OCI-LY1 (cell line): ENCODE measurements around the gene SP2.

Source experiments
- H2AFZ ChIP-seq: fragments of 200-600 bp; sonication (generic), shearing (Covaris generic); 2 replicates; pipeline ENCODE4 v1.6.0; 2014; ENCODE audit warnings: antibody characterized with exemption, mild to moderate bottlenecking, low read length
- H3F3A ChIP-seq: fragments of 200-600 bp; sonication (generic), shearing (Covaris generic); 2 replicates; pipeline ENCODE4 v1.6.0; 2014; ENCODE audit warnings: mild to moderate bottlenecking, antibody characterized with exemption, low read length, moderate library complexity; ENCODE audit not compliant: insufficient read depth
- H3K27ac ChIP-seq: fragments of 200-600 bp; sonication (generic); 2 replicates; pipeline ENCODE4 v1.5.1; 2014; ENCODE audit warnings: low read length, mixed run types, mild to moderate bottlenecking, low read depth; ENCODE audit not compliant: poor library complexity, severe bottlenecking
- H3K27me3 ChIP-seq: fragments of 200-600 bp; sonication (generic); 2 replicates; pipeline ENCODE4 v1.6.0; 2014; ENCODE audit warnings: antibody characterized with exemption, mild to moderate bottlenecking, low read length, moderate library complexity; ENCODE audit not compliant: insufficient read depth
- H3K36me3 ChIP-seq: fragments of 200-600 bp; sonication (generic); 2 replicates; pipeline ENCODE4 v1.6.1; 2014; ENCODE audit warnings: mild to moderate bottlenecking, antibody characterized with exemption, low read length, moderate library complexity, mixed read lengths; ENCODE audit not compliant: insufficient read depth
- H3K4me1 ChIP-seq: fragments of 200-600 bp; sonication (generic); 2 replicates; pipeline ENCODE4 v1.5.1; 2014; ENCODE audit warnings: mild to moderate bottlenecking, low read length, moderate library complexity; ENCODE audit not compliant: insufficient read depth, severe bottlenecking
- H3K4me2 ChIP-seq: fragments of 200-600 bp; sonication (generic), shearing (Covaris generic); 2 replicates; pipeline ENCODE4 v1.6.1; 2014; ENCODE audit warnings: low read length
- H3K4me3 ChIP-seq: fragments of 200-600 bp; sonication (generic); 2 replicates; pipeline ENCODE4 v1.5.1; 2014; ENCODE audit warnings: low read length, low read depth, mild to moderate bottlenecking, mixed read lengths; ENCODE audit not compliant: poor library complexity, severe bottlenecking
- H3K79me2 ChIP-seq: fragments of 200-600 bp; shearing (Covaris generic); 2 replicates; pipeline ENCODE4 v1.6.1; 2016; ENCODE audit warnings: mixed run types, low read length, mixed read lengths; ENCODE audit not compliant: insufficient read depth
- H3K9ac ChIP-seq: fragments of 200-600 bp; sonication (generic), shearing (Covaris generic); 2 replicates; pipeline ENCODE4 v1.6.1; 2014; ENCODE audit warnings: mild to moderate bottlenecking, low read length, mixed read lengths
- H3K9me2 ChIP-seq: fragments of 200-600 bp; sonication (generic), shearing (Covaris generic); 2 replicates; pipeline ENCODE4 v1.6.1; 2014; ENCODE audit warnings: low read depth, mild to moderate bottlenecking, low read length, mixed read lengths
- H3K9me3 ChIP-seq: fragments of 200-600 bp; shearing (Covaris generic); 2 replicates; pipeline ENCODE4 v1.6.1; 2014; ENCODE audit warnings: low read length, mixed read lengths
- H4K20me1 ChIP-seq: fragments of 200-600 bp; sonication (generic), shearing (Covaris generic); 2 replicates; pipeline ENCODE4 v1.6.0; 2016; ENCODE audit warnings: mild to moderate bottlenecking, low read length; ENCODE audit not compliant: insufficient read depth
- CTCF ChIP-seq: fragments of 200-600 bp; sonication (generic), shearing (Covaris generic); IDR thresholded peaks from 2 replicates; pipeline ENCODE4 v1.5.1; 2017; ENCODE audit warnings: mild to moderate bottlenecking, antibody characterized with exemption, low read length, moderate library complexity, mixed read lengths
- EZH2 ChIP-seq: fragments of 200-600 bp; sonication (generic), shearing (Covaris generic); IDR thresholded peaks from 2 replicates; pipeline ENCODE4 v1.8.0; 2017; ENCODE audit warnings: borderline replicate concordance, mixed run types, mild to moderate bottlenecking, antibody characterized with exemption, low read length, moderate library complexity, mixed read lengths

Gene SP2

GRCh38 chr17:47928415-47928814 is 32.4 kb downstream of the SP2 start:
- Histone ChIP-seq H3K4me3 (no peak overlapping the region), H3K4me2 (no peak overlapping the region), H3K9me3 (no peaks in the 10 kb centered on the region), H3K9me2 (no peaks in the 10 kb centered on the region), H4K20me1 (no peaks in the 10 kb centered on the region), H3F3A (no peaks in the 10 kb centered on the region), H3K79me2 (no peaks in the 10 kb centered on the region), H3K27ac (no peak overlapping the region), H3K27me3 (no peaks in the 10 kb centered on the region), H3K9ac (no peak overlapping the region), H3K4me1 (no peaks in the 10 kb centered on the region), H2AFZ (no peak overlapping the region), H3K36me3 (peaks cover 35% of the 10 kb centered on the region; the same call in 1 of the 2 replicates)
- TF ChIP-seq EZH2 (no peak), CTCF (no peak)

- Histone ChIP-seq H4K20me1 (no peaks in the 10 kb centered on the region), H3K79me2 (no peaks in the 10 kb centered on the region), H3K27me3 (no peaks in the 10 kb centered on the region), H3K27ac (no peak overlapping the region), H2AFZ (no peak overlapping the region), H3K4me1 (no peaks in the 10 kb centered on the region), H3K9me2 (no peaks in the 10 kb centered on the region), H3F3A (no peaks in the 10 kb centered on the region), H3K9ac (no peak overlapping the region), H3K9me3 (no peaks in the 10 kb centered on the region), H3K4me2 (no peak overlapping the region), H3K4me3 (no peak overlapping the region), H3K36me3 (peaks cover 28% of the 10 kb centered on the region; the same call in 1 of the 2 replicates)
- TF ChIP-seq EZH2 = no peak
- TF ChIP-seq CTCF = no peak
These were observed 33.4 kb downstream of the SP2 start for GRCh38 chr17:47929218-47930000.

GRCh38 chr17:47931848-47932247 is 35.8 kb downstream of the SP2 start:
- no peaks in the 10 kb centered on the region for H3K9me3 ChIP-seq
- no peak overlapping the region for H3K9ac ChIP-seq
- no peaks in the 10 kb centered on the region for H3K27me3 ChIP-seq
- H3K79me2 ChIP-seq = no peaks in the 10 kb centered on the region
- H3K36me3 ChIP-seq = peaks cover 11% of the 10 kb centered on the region; the same call in 1 of the 2 replicates
- H3K4me2 ChIP-seq = no peak overlapping the region
- H3K4me3 ChIP-seq = no peak overlapping the region
- H3K4me1 ChIP-seq = no peaks in the 10 kb centered on the region
- no peaks in the 10 kb centered on the region for H3K9me2 ChIP-seq
- no peaks in the 10 kb centered on the region for H3F3A ChIP-seq
- TF ChIP-seq CTCF = no peak
- H4K20me1 ChIP-seq = no peaks in the 10 kb centered on the region
- no peak overlapping the region for H3K27ac ChIP-seq
- no peak overlapping the region for H2AFZ ChIP-seq
